Liver (tissue), 9 donors: ENCODE results near the gene GAS7. TPM values are rescaled to one million over a fixed set of nuclear protein-coding genes. Genes with fewer than 3 reads are reported as not detected.

Source experiments
- DNase-seq: peaks from one replicate; pipeline ENCODE4 v3.0.0-alpha.2; 2017; ENCODE audit warnings: low spot score
- H3K27ac ChIP-seq, 2 donors: one replicate each; pipeline ENCODE4 v1.7.0; 2013; ENCODE audit warnings: inconsistent platforms in 2 of 2, low read length in 2 of 2, control low read depth in 1 of 2, low read depth in 1 of 2, mild to moderate bottlenecking in 1 of 2
- H3K27me3 ChIP-seq, 4 donors: one replicate each; pipeline versions ENCODE4 v1.6.1 to v1.7.0; 2013; ENCODE audit warnings: low read length in 3 of 4, inconsistent platforms in 1 of 4, mild to moderate bottlenecking in 1 of 4, moderate library complexity in 1 of 4; ENCODE audit not compliant: control insufficient read depth in 4 of 4, insufficient read depth in 4 of 4
- H3K36me3 ChIP-seq, 4 donors: one replicate each; pipeline versions ENCODE4 v1.6.1 to v1.7.0; 2013; ENCODE audit warnings: low read length in 3 of 4, mild to moderate bottlenecking in 3 of 4, low read depth in 1 of 4, moderate library complexity in 1 of 4; ENCODE audit not compliant: control insufficient read depth in 4 of 4, insufficient read depth in 3 of 4
- H3K4me1 ChIP-seq, 4 donors: one replicate each; pipeline versions ENCODE4 v1.6.1 to v1.7.0; 2013; ENCODE audit warnings: low read length in 3 of 4, mild to moderate bottlenecking in 3 of 4, moderate library complexity in 1 of 4; ENCODE audit not compliant: control insufficient read depth in 4 of 4, insufficient read depth in 4 of 4
- H3K4me3 ChIP-seq, 3 donors: one replicate each; pipeline versions ENCODE4 v1.6.1 to v1.7.0; 2013; ENCODE audit warnings: low read length in 3 of 3, control low read depth in 1 of 3, low read depth in 1 of 3, mild to moderate bottlenecking in 1 of 3
- H3K9ac ChIP-seq, 2 donors: one replicate each; pipeline ENCODE4 v1.7.0; 2013; ENCODE audit warnings: low read length in 2 of 2, mild to moderate bottlenecking in 2 of 2, moderate library complexity in 2 of 2, control low read depth in 1 of 2, low read depth in 1 of 2
- H3K9me3 ChIP-seq, 4 donors: one replicate each; pipeline versions ENCODE4 v1.6.1 to v1.7.0; 2013; ENCODE audit warnings: low read length in 3 of 4; ENCODE audit not compliant: control insufficient read depth in 4 of 4
- FOXA1 ChIP-seq: IDR thresholded peaks from 2 replicates; pipeline ENCODE4 v1.6.1; 2016; ENCODE audit warnings: antibody characterized with exemption
- GABPA ChIP-seq, 2 donors: IDR thresholded peaks in 1 of 2; conservative IDR thresholded peaks in 1 of 2; 2 replicates each; pipeline ENCODE4 v1.6.1; 2016; ENCODE audit warnings: antibody characterized with exemption in 2 of 2, mild to moderate bottlenecking in 1 of 2, moderate library complexity in 1 of 2
- HNF4A ChIP-seq, 2 donors: conservative IDR thresholded peaks; 2 replicates each; pipeline ENCODE4 v1.6.1; 2016; ENCODE audit warnings: antibody characterized with exemption in 2 of 2, mild to moderate bottlenecking in 2 of 2
- HNF4G ChIP-seq: IDR thresholded peaks from 2 replicates; pipeline ENCODE4 v1.6.1; 2016; ENCODE audit warnings: antibody characterized with exemption
- JUND ChIP-seq, 2 donors: IDR thresholded peaks; 2 replicates each; pipeline ENCODE4 v1.6.1; 2016; ENCODE audit warnings: antibody characterized with exemption in 2 of 2
- NR2F2 ChIP-seq: IDR thresholded peaks from 2 replicates; pipeline ENCODE4 v1.6.1; 2016; ENCODE audit warnings: antibody characterized with exemption
- SP1 ChIP-seq: IDR thresholded peaks from 2 replicates; pipeline ENCODE4 v1.6.1; 2018; ENCODE audit warnings: antibody characterized with exemption, mild to moderate bottlenecking
- YY1 ChIP-seq: IDR thresholded peaks from 2 replicates; pipeline ENCODE4 v1.6.1; 2016; ENCODE audit warnings: antibody characterized with exemption, mild to moderate bottlenecking
- WGBS: extraction: QIAGEN DNeasy Blood & Tissue Kit; methylation state at CpG from one replicate; pipeline ENCODE4 v1.1.7; 2013; 5-methylcytosine and 5-hydroxymethylcytosine counted together
- polyA plus RNA-seq, 2 donors: library from polyadenylated mRNA; stranded (reverse) in 1 of 2; unstranded in 1 of 2; fragments of 200-250 nt in 1 of 2; fragments of >200 nt in 1 of 2; fragmentation: Nextera tagmentation in 1 of 2; extraction: Ambion mirVana in 1 of 2; gene quantifications; one replicate each; pipeline versions ENCODE4 v1.2.1 to v1.2.3, GENCODE V29; 2013 to 2015
- total RNA-seq, 2 donors: library from RNA; depleted of rRNA; stranded (reverse); fragments of >200 nt; gene quantifications; one replicate each; pipeline ENCODE4 v1.2.3, GENCODE V29; 2014
- TF ChIP-seq, protein P1 (sequence below): IDR thresholded peaks from 2 replicates; pipeline ENCODE4 v1.6.1; 2016; ENCODE audit warnings: antibody characterized with exemption
- TF ChIP-seq, protein P2 (sequence below): IDR thresholded peaks from 2 replicates; pipeline ENCODE4 v1.6.1; 2016; ENCODE audit warnings: antibody characterized with exemption
- TF ChIP-seq, protein P3 (sequence below): IDR thresholded peaks from 2 replicates; pipeline ENCODE4 v1.6.1; 2016; ENCODE audit warnings: antibody characterized with exemption, mild to moderate bottlenecking
- donor health status: healthy.
- donor health status: healthy.
- donor health status: healthy.
- donor health status: healthy.
- donor health status: healthy.

The GAS7 gene
- total and polyA plus RNA-seq, 4 donors = 0.79 to 6.1 (median 2.5) TPM

DNA sequence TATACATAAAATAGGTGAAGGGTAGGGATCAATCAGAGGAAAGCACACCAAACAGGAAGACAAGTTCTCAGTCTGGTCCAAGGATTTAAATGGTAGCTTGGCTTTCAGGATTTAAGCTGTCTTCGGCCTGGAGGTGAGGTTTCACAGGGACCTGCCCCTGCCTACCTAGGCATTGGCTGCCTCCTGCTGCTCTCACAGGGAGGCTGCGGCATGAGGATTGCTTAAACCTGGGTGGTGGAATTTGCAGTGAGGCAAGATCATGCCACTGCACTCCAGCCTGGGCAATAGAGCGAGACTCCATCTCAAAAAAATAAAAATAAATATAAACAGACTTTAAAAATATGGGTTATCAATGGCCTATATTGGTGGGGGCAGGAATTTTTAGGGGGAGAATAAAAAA, 114.5 kb downstream of the GAS7 start:
- Histone ChIP-seq H3K9me3 (peaks cover 0 to 9% (median 3%) of the 10 kb centered on the region in 4 donors), H3K9ac (no peak overlapping the region), H3K27me3 (no peaks in the 10 kb centered on the region), H3K4me3 (no peak overlapping the region), H3K36me3 (no peaks in the 10 kb centered on the region), H3K4me1 (peaks cover 0 to 3% (median 0%) of the 10 kb centered on the region in 4 donors), H3K27ac (no peak overlapping the region)
- WGBS = 94% methylated on average over 3 of the region's 3 CpGs
- TF ChIP-seq JUND (IDR thresholded peaks at IDR 0.05) = no peak
- TF ChIP-seq, protein P1, sequence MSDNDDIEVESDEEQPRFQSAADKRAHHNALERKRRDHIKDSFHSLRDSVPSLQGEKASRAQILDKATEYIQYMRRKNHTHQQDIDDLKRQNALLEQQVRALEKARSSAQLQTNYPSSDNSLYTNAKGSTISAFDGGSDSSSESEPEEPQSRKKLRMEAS = no peak
- no peak for TF ChIP-seq YY1
- TF ChIP-seq FOXA1 = no peak
- TF ChIP-seq, protein P2, sequence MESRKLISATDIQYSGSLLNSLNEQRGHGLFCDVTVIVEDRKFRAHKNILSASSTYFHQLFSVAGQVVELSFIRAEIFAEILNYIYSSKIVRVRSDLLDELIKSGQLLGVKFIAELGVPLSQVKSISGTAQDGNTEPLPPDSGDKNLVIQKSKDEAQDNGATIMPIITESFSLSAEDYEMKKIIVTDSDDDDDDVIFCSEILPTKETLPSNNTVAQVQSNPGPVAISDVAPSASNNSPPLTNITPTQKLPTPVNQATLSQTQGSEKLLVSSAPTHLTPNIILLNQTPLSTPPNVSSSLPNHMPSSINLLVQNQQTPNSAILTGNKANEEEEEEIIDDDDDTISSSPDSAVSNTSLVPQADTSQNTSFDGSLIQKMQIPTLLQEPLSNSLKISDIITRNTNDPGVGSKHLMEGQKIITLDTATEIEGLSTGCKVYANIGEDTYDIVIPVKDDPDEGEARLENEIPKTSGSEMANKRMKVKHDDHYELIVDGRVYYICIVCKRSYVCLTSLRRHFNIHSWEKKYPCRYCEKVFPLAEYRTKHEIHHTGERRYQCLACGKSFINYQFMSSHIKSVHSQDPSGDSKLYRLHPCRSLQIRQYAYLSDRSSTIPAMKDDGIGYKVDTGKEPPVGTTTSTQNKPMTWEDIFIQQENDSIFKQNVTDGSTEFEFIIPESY = no peak
- no peak for TF ChIP-seq NR2F2
- TF ChIP-seq HNF4G = no peak
- TF ChIP-seq, protein P3, sequence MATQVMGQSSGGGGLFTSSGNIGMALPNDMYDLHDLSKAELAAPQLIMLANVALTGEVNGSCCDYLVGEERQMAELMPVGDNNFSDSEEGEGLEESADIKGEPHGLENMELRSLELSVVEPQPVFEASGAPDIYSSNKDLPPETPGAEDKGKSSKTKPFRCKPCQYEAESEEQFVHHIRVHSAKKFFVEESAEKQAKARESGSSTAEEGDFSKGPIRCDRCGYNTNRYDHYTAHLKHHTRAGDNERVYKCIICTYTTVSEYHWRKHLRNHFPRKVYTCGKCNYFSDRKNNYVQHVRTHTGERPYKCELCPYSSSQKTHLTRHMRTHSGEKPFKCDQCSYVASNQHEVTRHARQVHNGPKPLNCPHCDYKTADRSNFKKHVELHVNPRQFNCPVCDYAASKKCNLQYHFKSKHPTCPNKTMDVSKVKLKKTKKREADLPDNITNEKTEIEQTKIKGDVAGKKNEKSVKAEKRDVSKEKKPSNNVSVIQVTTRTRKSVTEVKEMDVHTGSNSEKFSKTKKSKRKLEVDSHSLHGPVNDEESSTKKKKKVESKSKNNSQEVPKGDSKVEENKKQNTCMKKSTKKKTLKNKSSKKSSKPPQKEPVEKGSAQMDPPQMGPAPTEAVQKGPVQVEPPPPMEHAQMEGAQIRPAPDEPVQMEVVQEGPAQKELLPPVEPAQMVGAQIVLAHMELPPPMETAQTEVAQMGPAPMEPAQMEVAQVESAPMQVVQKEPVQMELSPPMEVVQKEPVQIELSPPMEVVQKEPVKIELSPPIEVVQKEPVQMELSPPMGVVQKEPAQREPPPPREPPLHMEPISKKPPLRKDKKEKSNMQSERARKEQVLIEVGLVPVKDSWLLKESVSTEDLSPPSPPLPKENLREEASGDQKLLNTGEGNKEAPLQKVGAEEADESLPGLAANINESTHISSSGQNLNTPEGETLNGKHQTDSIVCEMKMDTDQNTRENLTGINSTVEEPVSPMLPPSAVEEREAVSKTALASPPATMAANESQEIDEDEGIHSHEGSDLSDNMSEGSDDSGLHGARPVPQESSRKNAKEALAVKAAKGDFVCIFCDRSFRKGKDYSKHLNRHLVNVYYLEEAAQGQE = no peak
- no peak for TF ChIP-seq GABPA (IDR thresholded peaks at IDR 0.05 in 1 of 2, conservative IDR thresholded peaks at IDR 0.05 in 1 of 2)
- no peak for TF ChIP-seq HNF4A (conservative IDR thresholded peaks at IDR 0.05)
- DNase-seq = no peak

DNA sequence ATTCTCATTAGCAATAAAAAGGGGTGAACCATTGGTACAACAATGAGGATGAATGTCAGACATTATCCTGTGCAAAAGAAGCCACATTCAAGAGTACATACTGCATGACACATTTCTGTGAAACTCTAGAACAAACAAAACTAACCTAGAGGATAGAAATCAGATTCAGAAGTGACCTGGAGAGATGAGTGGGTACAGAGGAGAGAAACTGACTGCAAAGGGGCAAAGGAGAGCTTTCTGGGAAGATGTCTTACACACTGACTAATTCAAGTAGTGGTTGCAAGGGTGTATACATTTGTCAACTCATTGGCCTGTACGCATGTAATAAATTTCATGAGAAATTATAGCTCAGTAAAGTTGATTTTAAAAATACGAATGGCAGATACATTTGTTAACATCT, 115.6 kb downstream of the GAS7 start:
- no peaks in the 10 kb centered on the region for H3K27me3 ChIP-seq
- no peak overlapping the region for H3K4me3 ChIP-seq
- H3K9me3 ChIP-seq = peaks cover 0 to 9% (median 3%) of the 10 kb centered on the region in 4 donors
- no peak overlapping the region for H3K9ac ChIP-seq
- DNase-seq = no peak
- H3K27ac ChIP-seq = no peak overlapping the region
- TF ChIP-seq, protein P2 = no peak
- no peak for TF ChIP-seq SP1
- 87% methylated on average over 2 of the region's 2 CpGs for WGBS
- no peaks in the 10 kb centered on the region for H3K36me3 ChIP-seq
- H3K4me1 ChIP-seq = peaks cover 0 to 3% (median 0%) of the 10 kb centered on the region in 4 donors
